ENCODE results near the gene EYS. TPM values are rescaled to one million over a fixed set of nuclear protein-coding genes. Genes with fewer than 3 reads are reported as not detected.

EYS gene
- polyA plus RNA-seq, 1 of the 3 experiments (the other 2 are of a cell fraction) = 0.05 TPM

DNA sequence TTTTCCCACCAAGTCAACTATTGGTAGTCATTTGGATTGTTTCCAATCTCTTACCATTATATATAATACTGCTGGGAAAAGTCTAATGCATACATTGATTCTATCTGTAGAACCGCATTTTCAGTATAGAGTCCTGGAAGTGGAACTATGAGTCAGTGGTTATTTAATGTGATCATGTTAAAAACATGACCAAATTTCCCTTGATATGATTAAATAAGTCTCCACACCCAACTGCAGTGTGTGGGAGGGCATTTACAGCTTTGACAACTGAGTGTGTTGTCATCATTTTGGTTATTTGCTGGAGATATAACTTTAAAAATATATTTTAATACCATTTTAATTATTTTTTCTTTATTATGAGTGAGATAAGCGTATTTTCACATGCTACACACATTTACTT lies 1027.6 kb downstream of the EYS start (continued):
- TF ChIP-seq RCOR1 (IDR thresholded peaks at IDR 0.05; ENCODE audit: low read length) = no peak

DNA sequence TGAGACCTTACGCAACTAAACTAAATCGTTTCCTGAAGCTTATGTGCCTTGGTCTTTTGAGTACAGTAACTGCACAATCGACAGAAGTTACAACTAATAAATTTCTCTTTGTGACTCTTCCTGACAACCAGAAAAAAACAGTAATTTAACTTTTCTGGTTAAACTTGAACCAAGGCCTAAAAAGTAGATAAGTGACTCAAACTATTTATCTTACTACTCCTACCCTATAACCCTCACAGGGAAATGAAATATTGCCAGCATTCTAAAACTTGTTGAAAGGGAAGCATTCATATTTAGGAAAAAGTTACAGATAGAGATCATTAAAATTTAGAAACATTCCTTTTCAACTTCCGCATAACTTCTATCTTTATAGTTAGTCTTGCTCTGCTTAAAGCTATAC lies 1034.4 kb downstream of the EYS start:
- TF ChIP-seq MEF2A (IDR thresholded peaks at IDR 0.05; ENCODE audit: borderline replicate concordance, low read depth) (no peak), MXI1 (IDR thresholded peaks at IDR 0.05; ENCODE audit: low read depth, low read length) (no peak), JUND (IDR thresholded peaks at IDR 0.05) (no peak), YY1 (IDR thresholded peaks at IDR 0.05; ENCODE audit: low read depth) (no peak), TAF1 (IDR thresholded peaks at IDR 0.05; ENCODE audit: borderline replicate concordance, low read depth, low read length) (no peak)
- TF ChIP-seq, protein P1, sequence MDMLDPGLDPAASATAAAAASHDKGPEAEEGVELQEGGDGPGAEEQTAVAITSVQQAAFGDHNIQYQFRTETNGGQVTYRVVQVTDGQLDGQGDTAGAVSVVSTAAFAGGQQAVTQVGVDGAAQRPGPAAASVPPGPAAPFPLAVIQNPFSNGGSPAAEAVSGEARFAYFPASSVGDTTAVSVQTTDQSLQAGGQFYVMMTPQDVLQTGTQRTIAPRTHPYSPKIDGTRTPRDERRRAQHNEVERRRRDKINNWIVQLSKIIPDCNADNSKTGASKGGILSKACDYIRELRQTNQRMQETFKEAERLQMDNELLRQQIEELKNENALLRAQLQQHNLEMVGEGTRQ (IDR thresholded peaks at IDR 0.05; ENCODE audit: borderline replicate concordance, low read depth, low read length) = no peak
- TF ChIP-seq, protein P2, sequence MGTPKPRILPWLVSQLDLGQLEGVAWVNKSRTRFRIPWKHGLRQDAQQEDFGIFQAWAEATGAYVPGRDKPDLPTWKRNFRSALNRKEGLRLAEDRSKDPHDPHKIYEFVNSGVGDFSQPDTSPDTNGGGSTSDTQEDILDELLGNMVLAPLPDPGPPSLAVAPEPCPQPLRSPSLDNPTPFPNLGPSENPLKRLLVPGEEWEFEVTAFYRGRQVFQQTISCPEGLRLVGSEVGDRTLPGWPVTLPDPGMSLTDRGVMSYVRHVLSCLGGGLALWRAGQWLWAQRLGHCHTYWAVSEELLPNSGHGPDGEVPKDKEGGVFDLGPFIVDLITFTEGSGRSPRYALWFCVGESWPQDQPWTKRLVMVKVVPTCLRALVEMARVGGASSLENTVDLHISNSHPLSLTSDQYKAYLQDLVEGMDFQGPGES (IDR thresholded peaks at IDR 0.05; ENCODE audit: low read depth, low read length) = no peak
- DNase-seq = no peak

DNA sequence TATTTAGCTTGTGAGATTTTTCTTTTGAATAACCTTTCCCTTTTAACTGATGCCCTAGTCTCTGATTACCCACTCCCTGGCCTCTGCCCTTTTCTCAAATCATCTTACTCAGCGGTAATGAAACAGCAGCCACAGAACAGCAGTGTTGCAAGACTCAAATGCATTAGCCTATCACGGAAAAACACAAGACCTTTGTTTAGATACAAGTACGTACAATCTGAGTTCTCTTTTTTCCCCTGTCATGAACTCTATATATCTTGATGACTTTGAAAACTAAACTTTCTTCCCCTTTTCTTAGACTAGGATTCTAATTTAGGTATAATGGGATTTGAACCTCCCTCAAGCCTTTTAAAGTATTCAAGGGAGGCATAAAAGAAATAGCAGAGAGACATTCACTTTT lies 1034.9 kb downstream of the EYS start:
- Histone ChIP-seq H4K20me1 (ENCODE audit: insufficient read depth) (no peaks in the 10 kb centered on the region), H3K79me2 (ENCODE audit: insufficient read depth) (no peaks in the 10 kb centered on the region), H3K36me3 (replicated peaks in 1 of 2; ENCODE audit: control insufficient read depth in 1 of 2, insufficient read depth in 2 of 2, low read length in 1 of 2) (no peaks in the 10 kb centered on the region), H3K9me3 (no peaks in the 10 kb centered on the region), H3K27me3 (ENCODE audit: insufficient read depth) (no peaks in the 10 kb centered on the region), H2AFZ (ENCODE audit: low read depth) (no peak overlapping the region), H3F3A (replicated peaks; ENCODE audit: insufficient read depth) (no peaks in the 10 kb centered on the region), H3K9me2 (no peaks in the 10 kb centered on the region), H3K4me3 (ENCODE audit: low read depth in 2 of 2, low read length in 1 of 2) (no peak overlapping the region), H3K27ac (ENCODE audit: low read depth in 2 of 2, low read length in 1 of 2) (no peak overlapping the region), H3K4me1 (ENCODE audit: control insufficient read depth in 1 of 2, insufficient read depth in 2 of 2, low read depth in 1 of 2, low read length in 1 of 2) (no peaks in the 10 kb centered on the region; a peak in 1 of 4 replicates), H3K9ac (no peak overlapping the region), H3K4me2 (no peak overlapping the region)
- TF ChIP-seq NFIC (IDR thresholded peaks at IDR 0.05; ENCODE audit: borderline replicate concordance) (no peak), YY1 (IDR thresholded peaks at IDR 0.05; ENCODE audit: low read depth) (no peak), JUND (IDR thresholded peaks at IDR 0.05) (no peak), RAD21 (IDR thresholded peaks at IDR 0.05; ENCODE audit: low read length) (no peak), FOXJ3 (CRISPR knock-in tag; IDR thresholded peaks at IDR 0.05) (no peak), EZH2phosphoT487 (IDR thresholded peaks at IDR 0.05; ENCODE audit: borderline replicate concordance, low read depth) (no peak), TAF1 (IDR thresholded peaks at IDR 0.05; ENCODE audit: borderline replicate concordance, low read depth, low read length) (no peak)
- TF ChIP-seq, protein P3, sequence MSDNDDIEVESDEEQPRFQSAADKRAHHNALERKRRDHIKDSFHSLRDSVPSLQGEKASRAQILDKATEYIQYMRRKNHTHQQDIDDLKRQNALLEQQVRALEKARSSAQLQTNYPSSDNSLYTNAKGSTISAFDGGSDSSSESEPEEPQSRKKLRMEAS (IDR thresholded peaks at IDR 0.05; ENCODE audit: low read depth) = no peak
- TF ChIP-seq, protein P4, sequence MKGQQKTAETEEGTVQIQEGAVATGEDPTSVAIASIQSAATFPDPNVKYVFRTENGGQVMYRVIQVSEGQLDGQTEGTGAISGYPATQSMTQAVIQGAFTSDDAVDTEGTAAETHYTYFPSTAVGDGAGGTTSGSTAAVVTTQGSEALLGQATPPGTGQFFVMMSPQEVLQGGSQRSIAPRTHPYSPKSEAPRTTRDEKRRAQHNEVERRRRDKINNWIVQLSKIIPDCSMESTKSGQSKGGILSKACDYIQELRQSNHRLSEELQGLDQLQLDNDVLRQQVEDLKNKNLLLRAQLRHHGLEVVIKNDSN (IDR thresholded peaks at IDR 0.05; ENCODE audit: borderline replicate concordance, low read depth) = no peak
- WGBS (ENCODE audit: low lambda C conversion rate) = 45% methylated on average over 3 of the region's 3 CpGs
- DNase-seq = no peak
- CTCF ChIA-PET = no interaction called here
- POLR2A ChIA-PET = no interaction called here

More for the DNA sequence above, 1034.4 kb downstream of the EYS start:
- 67% methylated on average over 4 of the region's 4 CpGs for WGBS (ENCODE audit: low lambda C conversion rate)
- Histone ChIP-seq H3K27me3 (ENCODE audit: insufficient read depth) (no peaks in the 10 kb centered on the region), H3K4me2 (no peak overlapping the region), H3K36me3 (replicated peaks in 1 of 2; ENCODE audit: control insufficient read depth in 1 of 2, insufficient read depth in 2 of 2, low read length in 1 of 2) (no peaks in the 10 kb centered on the region), H3K4me1 (ENCODE audit: control insufficient read depth in 1 of 2, insufficient read depth in 2 of 2, low read depth in 1 of 2, low read length in 1 of 2) (no peaks in the 10 kb centered on the region), H3K27ac (ENCODE audit: low read depth in 2 of 2, low read length in 1 of 2) (no peak overlapping the region), H4K20me1 (ENCODE audit: insufficient read depth) (no peaks in the 10 kb centered on the region), H3F3A (replicated peaks; ENCODE audit: insufficient read depth) (no peaks in the 10 kb centered on the region), H3K9me3 (no peaks in the 10 kb centered on the region), H3K4me3 (ENCODE audit: low read depth in 2 of 2, low read length in 1 of 2) (no peak overlapping the region), H2AFZ (ENCODE audit: low read depth) (no peak overlapping the region), H3K9ac (no peak overlapping the region), H3K9me2 (no peaks in the 10 kb centered on the region), H3K79me2 (ENCODE audit: insufficient read depth) (no peaks in the 10 kb centered on the region)
- POLR2A ChIA-PET = no interaction called here
- CTCF ChIA-PET = no interaction called here

All from SK-N-SH (cell line).